ENCODE data around the gene ZNF408. TPM values are rescaled to one million over a fixed set of nuclear protein-coding genes. Genes with fewer than 3 reads are reported as not detected.

The ZNF408 gene
- total and polyA plus RNA-seq, 2 of the 13 experiments (the other 11 are each of a cell fraction or from before 2014, with no cell fraction given) = 11.2 to 12.5 TPM

DNA sequence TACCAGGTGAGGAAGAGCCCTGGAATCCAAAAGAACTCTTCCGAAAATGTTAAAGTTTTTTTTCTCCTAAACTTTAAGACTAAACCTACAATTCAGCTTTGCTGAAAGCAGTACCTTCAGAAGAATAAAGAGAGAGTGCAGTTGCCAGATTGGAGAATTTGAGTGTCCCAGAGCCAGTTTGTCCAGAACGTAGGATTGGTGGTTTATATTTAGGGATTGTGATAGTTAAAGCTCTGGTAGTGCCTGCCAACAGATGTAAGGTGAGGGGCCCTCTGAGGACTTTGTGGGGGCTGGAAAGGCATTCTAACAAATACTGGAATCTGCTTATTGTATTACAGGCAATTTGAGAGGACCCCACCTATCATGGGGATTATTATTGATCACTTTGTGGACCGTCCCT is 43.6 kb upstream of the ZNF408 start:
- CTCF ChIA-PET (ENCODE audit: low intra/inter-chr PET ratio, low total read pairs) = no interaction called here
- Histone ChIP-seq H3K79me2 (ENCODE audit: insufficient read depth, low read length) (no peaks in the 10 kb centered on the region), H3K4me1 (ENCODE audit: insufficient read depth, low read length) (peaks cover 6% of the 10 kb centered on the region), H3K4me3 (replicated peaks in 1 of 3; ENCODE audit: insufficient read depth in 1 of 3, low read depth in 2 of 3, low read length in 3 of 3) (no peak overlapping the region), H3K27ac (ENCODE audit: extremely low read length, insufficient read depth, low read length) (no peak overlapping the region), H3K9ac (ENCODE audit: insufficient read depth, low read depth, low read length) (no peak overlapping the region), H2AFZ (ENCODE audit: low read length) (no peak overlapping the region), H4K20me1 (ENCODE audit: insufficient read depth, low read length) (no peaks in the 10 kb centered on the region), H3K9me3 (ENCODE audit: low read length) (no peaks in the 10 kb centered on the region), H3K36me3 (replicated peaks in 1 of 2; ENCODE audit: control insufficient read depth in 1 of 2, insufficient read depth in 2 of 2, low read length in 2 of 2) (peaks cover 32 to 71% of the 10 kb centered on the region in 2 experiments), H3K4me2 (ENCODE audit: low read depth, low read length) (no peak overlapping the region), H3K27me3 (ENCODE audit: control insufficient read depth in 1 of 2, insufficient read depth in 2 of 2, low read length in 2 of 2) (no peaks in the 10 kb centered on the region)
- intact Hi-C loops (cut with micrococcal nuclease; ENCODE audit: unreplicated experiment) = no loop called here
- no peak for TF ChIP-seq CBX2 (IDR thresholded peaks at IDR 0.05; ENCODE audit: low read depth, low read length)
- TF ChIP-seq CBX2 (CRISPR knock-in tag; IDR thresholded peaks at IDR 0.05; ENCODE audit: low read depth) = no peak
- TF ChIP-seq SP1 (IDR thresholded peaks at IDR 0.05) = no peak
- no peak for TF ChIP-seq SP1 (CRISPR knock-in tag; IDR thresholded peaks at IDR 0.05)
- TF ChIP-seq ZNF660 (CRISPR knock-in tag; IDR thresholded peaks at IDR 0.05; ENCODE audit: borderline replicate concordance, low read depth) = no peak
- TF ChIP-seq HOXA9 (CRISPR knock-in tag; IDR thresholded peaks at IDR 0.05; ENCODE audit: borderline replicate concordance) = no peak
- TF ChIP-seq ZNF790 (CRISPR knock-in tag; IDR thresholded peaks at IDR 0.05; ENCODE audit: borderline replicate concordance) = no peak
- no peak for TF ChIP-seq TOPORS (CRISPR knock-in tag; IDR thresholded peaks at IDR 0.05)
- TF ChIP-seq, protein P1, sequence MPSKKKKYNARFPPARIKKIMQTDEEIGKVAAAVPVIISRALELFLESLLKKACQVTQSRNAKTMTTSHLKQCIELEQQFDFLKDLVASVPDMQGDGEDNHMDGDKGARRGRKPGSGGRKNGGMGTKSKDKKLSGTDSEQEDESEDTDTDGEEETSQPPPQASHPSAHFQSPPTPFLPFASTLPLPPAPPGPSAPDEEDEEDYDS (CRISPR knock-in tag; IDR thresholded peaks at IDR 0.05) = no peak
- no peak for TF ChIP-seq ZNF780A (CRISPR knock-in tag; IDR thresholded peaks at IDR 0.05)
- TF ChIP-seq, protein P2, sequence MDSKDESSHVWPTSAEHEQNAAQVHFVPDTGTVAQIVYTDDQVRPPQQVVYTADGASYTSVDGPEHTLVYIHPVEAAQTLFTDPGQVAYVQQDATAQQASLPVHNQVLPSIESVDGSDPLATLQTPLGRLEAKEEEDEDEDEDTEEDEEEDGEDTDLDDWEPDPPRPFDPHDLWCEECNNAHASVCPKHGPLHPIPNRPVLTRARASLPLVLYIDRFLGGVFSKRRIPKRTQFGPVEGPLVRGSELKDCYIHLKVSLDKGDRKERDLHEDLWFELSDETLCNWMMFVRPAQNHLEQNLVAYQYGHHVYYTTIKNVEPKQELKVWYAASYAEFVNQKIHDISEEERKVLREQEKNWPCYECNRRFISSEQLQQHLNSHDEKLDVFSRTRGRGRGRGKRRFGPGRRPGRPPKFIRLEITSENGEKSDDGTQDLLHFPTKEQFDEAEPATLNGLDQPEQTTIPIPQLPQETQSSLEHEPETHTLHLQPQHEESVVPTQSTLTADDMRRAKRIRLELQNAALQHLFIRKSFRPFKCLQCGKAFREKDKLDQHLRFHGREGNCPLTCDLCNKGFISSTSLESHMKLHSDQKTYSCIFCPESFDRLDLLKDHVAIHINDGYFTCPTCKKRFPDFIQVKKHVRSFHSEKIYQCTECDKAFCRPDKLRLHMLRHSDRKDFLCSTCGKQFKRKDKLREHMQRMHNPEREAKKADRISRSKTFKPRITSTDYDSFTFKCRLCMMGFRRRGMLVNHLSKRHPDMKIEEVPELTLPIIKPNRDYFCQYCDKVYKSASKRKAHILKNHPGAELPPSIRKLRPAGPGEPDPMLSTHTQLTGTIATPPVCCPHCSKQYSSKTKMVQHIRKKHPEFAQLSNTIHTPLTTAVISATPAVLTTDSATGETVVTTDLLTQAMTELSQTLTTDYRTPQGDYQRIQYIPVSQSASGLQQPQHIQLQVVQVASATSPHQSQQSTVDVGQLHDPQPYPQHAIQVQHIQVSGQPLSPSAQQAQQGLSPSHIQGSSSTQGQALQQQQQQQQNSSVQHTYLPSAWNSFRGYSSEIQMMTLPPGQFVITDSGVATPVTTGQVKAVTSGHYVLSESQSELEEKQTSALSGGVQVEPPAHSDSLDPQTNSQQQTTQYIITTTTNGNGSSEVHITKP (CRISPR knock-in tag; IDR thresholded peaks at IDR 0.05; ENCODE audit: low read depth) = no peak
- TF ChIP-seq TARDBP (CRISPR knock-in tag; IDR thresholded peaks at IDR 0.05) = no peak
- TF ChIP-seq, protein P3, sequence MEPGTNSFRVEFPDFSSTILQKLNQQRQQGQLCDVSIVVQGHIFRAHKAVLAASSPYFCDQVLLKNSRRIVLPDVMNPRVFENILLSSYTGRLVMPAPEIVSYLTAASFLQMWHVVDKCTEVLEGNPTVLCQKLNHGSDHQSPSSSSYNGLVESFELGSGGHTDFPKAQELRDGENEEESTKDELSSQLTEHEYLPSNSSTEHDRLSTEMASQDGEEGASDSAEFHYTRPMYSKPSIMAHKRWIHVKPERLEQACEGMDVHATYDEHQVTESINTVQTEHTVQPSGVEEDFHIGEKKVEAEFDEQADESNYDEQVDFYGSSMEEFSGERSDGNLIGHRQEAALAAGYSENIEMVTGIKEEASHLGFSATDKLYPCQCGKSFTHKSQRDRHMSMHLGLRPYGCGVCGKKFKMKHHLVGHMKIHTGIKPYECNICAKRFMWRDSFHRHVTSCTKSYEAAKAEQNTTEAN (CRISPR knock-in tag; conservative IDR thresholded peaks at IDR 0.05) = no peak
- TF ChIP-seq HNRNPL (IDR thresholded peaks at IDR 0.05; ENCODE audit: low read depth, low read length) = no peak
- no peak for TF ChIP-seq REPIN1 (CRISPR knock-in tag; IDR thresholded peaks at IDR 0.05; ENCODE audit: borderline replicate concordance, low read depth)
- no peak for TF ChIP-seq HIVEP1 (CRISPR knock-in tag; IDR thresholded peaks at IDR 0.05)
- TF ChIP-seq, protein P4, sequence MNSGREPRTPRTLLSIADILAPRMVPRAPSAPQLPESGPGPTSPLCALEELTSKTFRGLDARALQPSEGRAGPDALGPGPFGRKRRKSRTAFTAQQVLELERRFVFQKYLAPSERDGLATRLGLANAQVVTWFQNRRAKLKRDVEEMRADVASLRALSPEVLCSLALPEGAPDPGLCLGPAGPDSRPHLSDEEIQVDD (CRISPR knock-in tag; IDR thresholded peaks at IDR 0.05; ENCODE audit: borderline replicate concordance) = no peak
- TF ChIP-seq, protein P5, sequence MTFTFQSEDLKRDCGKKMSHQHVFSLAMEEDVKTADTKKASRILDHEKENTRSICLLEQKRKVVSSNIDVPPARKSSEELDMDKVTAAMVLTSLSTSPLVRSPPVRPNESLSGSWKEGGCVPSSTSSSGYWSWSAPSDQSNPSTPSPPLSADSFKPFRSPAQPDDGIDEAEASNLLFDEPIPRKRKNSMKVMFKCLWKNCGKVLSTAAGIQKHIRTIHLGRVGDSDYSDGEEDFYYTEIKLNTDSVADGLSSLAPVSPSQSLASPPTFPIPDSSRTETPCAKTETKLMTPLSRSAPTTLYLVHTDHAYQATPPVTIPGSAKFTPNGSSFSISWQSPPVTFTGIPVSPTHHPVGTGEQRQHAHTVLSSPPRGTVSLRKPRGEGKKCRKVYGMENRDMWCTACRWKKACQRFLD (CRISPR knock-in tag; IDR thresholded peaks at IDR 0.05; ENCODE audit: borderline replicate concordance) = no peak
- no peak for TF ChIP-seq MTA1 (CRISPR knock-in tag; IDR thresholded peaks at IDR 0.05; ENCODE audit: borderline replicate concordance)
- ATAC-seq (no peak), DNase-seq (ENCODE audit: low spot score) (no peak), FAIRE-seq (no peak)
- WGBS (ENCODE audit: low lambda C conversion rate) = 100% methylated on average over 3 of the region's 3 CpGs
- POLR2A ChIA-PET = interaction anchor here (1.2 kb wide), 1 partner anchor 17 kb away, joined by 3 read pairs; no protein-coding TSS in a partner anchor
- no TSS peak for BruUV-seq (replicated peaks)
- in situ Hi-C loops (cut with HindIII; ENCODE audit: extremely low pct_ligation_motif_present, low pct_unique_long_range_greater_than_20kb) = no loop called here
